PC-3 (cell line): ENCODE measurements around the gene NFATC1. TPM values are rescaled to one million over a fixed set of nuclear protein-coding genes. Genes with fewer than 3 reads are reported as not detected.

Source experiments
- ATAC-seq: fragments of 200-7000 bp; cut with Tn5 transposase; 2 replicates; pipeline ENCODE4 v1.9.1; 2020; ENCODE audit warnings: mild to moderate bottlenecking, moderate library complexity
- BruUV-seq: library from RNA; stranded (reverse); fragments of 400-500 nt; replicated peaks from 2 replicates; lab custom pipeline; 2021; lab: Mats Ljungman, UMichigan
- CTCF ChIA-PET: fragments of 300-600 bp; sonication (Branson Sonifier 250); formaldehyde crosslinking; loops from one replicate; lab custom pipeline; 2022; ENCODE audit warnings: antibody characterized with exemption; lab: Charles Lee
- POLR2A ChIA-PET: fragments of 300-600 bp; sonication (Branson Sonifier 250); formaldehyde crosslinking; loops from one replicate; lab custom pipeline; 2022; ENCODE audit warnings: antibody characterized with exemption; ENCODE audit not compliant: unreplicated experiment; lab: Charles Lee
- DNase-seq: peaks from one replicate; pipeline ENCODE4 v3.0.0-alpha.2; 2015
- H2AFZ ChIP-seq: fragments of 300-600 bp; sonication (generic); 2 replicates; pipeline ENCODE4 v1.6.0; 2016; ENCODE audit warnings: antibody characterized with exemption, low read length
- H3F3A ChIP-seq: fragments of 300-600 bp; sonication (generic); one replicate; pipeline ENCODE4 v1.6.0; 2017; ENCODE audit warnings: antibody characterized with exemption, low read length, control low read depth, mild to moderate bottlenecking; ENCODE audit not compliant: unreplicated experiment
- H3K27ac ChIP-seq: fragments of 300-600 bp; sonication (generic); 2 replicates; pipeline ENCODE4 v1.5.1; 2016; ENCODE audit warnings: mild to moderate bottlenecking, low read length
- H3K27me3 ChIP-seq: fragments of 300-600 bp; sonication (generic); 2 replicates; pipeline ENCODE4 v1.6.1; 2016; ENCODE audit warnings: low read length, mixed read lengths
- H3K36me3 ChIP-seq: fragments of 300-600 bp; sonication (generic); 2 replicates; pipeline ENCODE4 v1.6.1; 2016; ENCODE audit warnings: low read depth, mixed run types, low read length, mixed read lengths
- H3K4me1 ChIP-seq: fragments of 300-600 bp; sonication (generic); 2 replicates; pipeline ENCODE4 v1.5.1; 2016; ENCODE audit warnings: low read length; ENCODE audit not compliant: insufficient read depth
- H3K4me2 ChIP-seq: fragments of 300-600 bp; sonication (generic); 2 replicates; pipeline ENCODE4 v1.6.0; 2016; ENCODE audit warnings: low read length
- H3K4me3 ChIP-seq: fragments of 300-600 bp; sonication (generic); 2 replicates; pipeline ENCODE4 v1.5.1; 2016; ENCODE audit warnings: mild to moderate bottlenecking, low read length, mixed read lengths
- H3K79me2 ChIP-seq: fragments of 300-600 bp; sonication (generic); 2 replicates; pipeline ENCODE4 v1.6.1; 2017; ENCODE audit warnings: low read length, mixed read lengths
- H3K9ac ChIP-seq: fragments of 300-600 bp; sonication (generic); 2 replicates; pipeline ENCODE4 v1.6.0; 2016; ENCODE audit warnings: mild to moderate bottlenecking, low read length
- H3K9me2 ChIP-seq: fragments of 300-600 bp; sonication (generic); replicated peaks from 2 replicates; pipeline ENCODE4 v1.6.1; 2016; ENCODE audit warnings: mixed run types, low read length, mixed read lengths
- H3K9me3 ChIP-seq: fragments of 300-600 bp; sonication (generic); 2 replicates; pipeline ENCODE4 v1.6.1; 2016; ENCODE audit warnings: low read length, mixed read lengths
- H4K20me1 ChIP-seq: fragments of 300-600 bp; sonication (generic); 2 replicates; pipeline ENCODE4 v1.6.1; 2016; ENCODE audit warnings: low read length, mixed read lengths
- CTCF ChIP-seq: fragments of 300-600 bp; sonication (generic); conservative IDR thresholded peaks from 2 replicates; pipeline ENCODE4 v1.5.1; 2017; ENCODE audit warnings: antibody characterized with exemption, low read depth, mild to moderate bottlenecking, low read length
- EZH2 ChIP-seq: fragments of 300-600 bp; sonication (generic); IDR thresholded peaks from one replicate; pipeline ENCODE4 v1.6.1; 2017; ENCODE audit warnings: antibody characterized with exemption, mild to moderate bottlenecking, low read length; ENCODE audit not compliant: unreplicated experiment
- EZH2phosphoT487 ChIP-seq: fragments of 300-600 bp; sonication (generic); IDR thresholded peaks from 2 replicates; pipeline ENCODE4 v1.6.1; 2018; ENCODE audit warnings: mild to moderate bottlenecking, antibody characterized with exemption, low read length, borderline replicate concordance
- intact Hi-C: fragments of 100-400 bp; cut with micrococcal nuclease; formaldehyde crosslinking; loops from 2 replicates; pipeline ENCODE4 v1.9.0; 2023
- total RNA-seq: library from RNA; depleted of rRNA; stranded (reverse); fragments of >200 nt; gene quantifications from 2 replicates; pipeline ENCODE4 v1.2.3, GENCODE V29; 2014

Gene NFATC1
- total RNA-seq, 1 experiment from 2014 or later: 5.9 TPM

- H3K9ac ChIP-seq: no peak overlapping the region
- H3K9me3 ChIP-seq: no peaks in the 10 kb centered on the region
- no peak overlapping the region for H2AFZ ChIP-seq
- CTCF ChIA-PET: no interaction called here
- no peaks in the 10 kb centered on the region for H3K79me2 ChIP-seq
- no peak overlapping the region for H3K27ac ChIP-seq
- no peaks in the 10 kb centered on the region for H4K20me1 ChIP-seq
- H3K4me2 ChIP-seq: no peak overlapping the region
- intact Hi-C loops: no loop called here
- no peak for ATAC-seq
- TF ChIP-seq EZH2 (no peak), EZH2phosphoT487 (no peak), CTCF (no peak)
- DNase-seq: no peak
- no peaks in the 10 kb centered on the region for H3K36me3 ChIP-seq
- no peaks in the 10 kb centered on the region for H3F3A ChIP-seq
- no TSS peak for BruUV-seq
- H3K27me3 ChIP-seq: no peaks in the 10 kb centered on the region
- no peaks in the 10 kb centered on the region for H3K4me1 ChIP-seq
- no peaks in the 10 kb centered on the region for H3K9me2 ChIP-seq
- no peak overlapping the region for H3K4me3 ChIP-seq
- POLR2A ChIA-PET: no interaction called here
Measured at GRCh38 chr18:79355433-79356335, 40.0 kb upstream of the NFATC1 start.

- CTCF ChIA-PET: no interaction called here
- Histone ChIP-seq H3K27me3 (no peaks in the 10 kb centered on the region), H3K9me3 (no peaks in the 10 kb centered on the region), H3F3A (no peaks in the 10 kb centered on the region), H3K4me3 (no peak overlapping the region), H3K4me2 (no peak overlapping the region), H3K9me2 (no peaks in the 10 kb centered on the region), H4K20me1 (no peaks in the 10 kb centered on the region), H2AFZ (no peak overlapping the region), H3K9ac (no peak overlapping the region), H3K79me2 (no peaks in the 10 kb centered on the region), H3K27ac (no peak overlapping the region), H3K4me1 (peaks cover 5% of the 10 kb centered on the region), H3K36me3 (no peaks in the 10 kb centered on the region)
- intact Hi-C loops: no loop called here
- ATAC-seq (no peak), DNase-seq (no peak)
- no TSS peak for BruUV-seq
- TF ChIP-seq EZH2 (no peak), EZH2phosphoT487 (no peak)
- POLR2A ChIA-PET: no interaction called here
Measured at GRCh38 chr18:79356435-79356834, 39.3 kb upstream of the NFATC1 start.

GRCh38 chr18:79360933-79361332 is 34.8 kb upstream of the NFATC1 start:
- Histone ChIP-seq H3F3A (no peaks in the 10 kb centered on the region), H2AFZ (no peak overlapping the region), H3K9ac (no peak overlapping the region), H3K27ac (no peak overlapping the region; the same call in 1 of the 2 replicates), H4K20me1 (no peaks in the 10 kb centered on the region), H3K4me2 (no peak overlapping the region), H3K4me3 (no peak overlapping the region), H3K27me3 (no peaks in the 10 kb centered on the region), H3K4me1 (peaks cover 16% of the 10 kb centered on the region), H3K36me3 (no peaks in the 10 kb centered on the region), H3K9me3 (no peaks in the 10 kb centered on the region), H3K79me2 (no peaks in the 10 kb centered on the region), H3K9me2 (no peaks in the 10 kb centered on the region)
- CTCF ChIA-PET: no interaction called here
- intact Hi-C loops: no loop called here
- no TSS peak for BruUV-seq
- TF ChIP-seq EZH2phosphoT487 (no peak), EZH2 (no peak), CTCF (no peak)
- no peak for DNase-seq
- POLR2A ChIA-PET: no interaction called here
- no peak for ATAC-seq
